Measurements from ENCODE around the gene KLF2.

KLF2 gene

DNA sequence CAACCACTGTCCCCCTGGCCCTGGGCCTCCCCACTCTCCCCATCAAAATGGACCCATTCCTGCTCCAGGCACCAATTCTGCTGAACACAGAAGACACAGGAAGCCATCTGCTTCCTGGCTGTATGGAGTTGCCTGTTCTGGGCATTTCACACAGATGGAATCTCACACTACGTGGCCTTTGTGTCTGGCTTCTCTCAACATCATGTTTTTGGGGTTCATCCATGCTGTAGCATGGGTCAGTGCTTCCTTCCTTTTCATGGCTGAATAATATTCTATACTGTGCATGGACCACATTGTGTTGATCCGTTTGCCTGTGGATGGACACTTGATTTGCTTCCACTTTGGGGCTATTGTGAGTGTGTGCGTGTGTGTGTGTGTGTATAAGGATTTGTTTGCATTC is 15.0 kb upstream of the KLF2 start:
- no peak for DNase-seq

DNA sequence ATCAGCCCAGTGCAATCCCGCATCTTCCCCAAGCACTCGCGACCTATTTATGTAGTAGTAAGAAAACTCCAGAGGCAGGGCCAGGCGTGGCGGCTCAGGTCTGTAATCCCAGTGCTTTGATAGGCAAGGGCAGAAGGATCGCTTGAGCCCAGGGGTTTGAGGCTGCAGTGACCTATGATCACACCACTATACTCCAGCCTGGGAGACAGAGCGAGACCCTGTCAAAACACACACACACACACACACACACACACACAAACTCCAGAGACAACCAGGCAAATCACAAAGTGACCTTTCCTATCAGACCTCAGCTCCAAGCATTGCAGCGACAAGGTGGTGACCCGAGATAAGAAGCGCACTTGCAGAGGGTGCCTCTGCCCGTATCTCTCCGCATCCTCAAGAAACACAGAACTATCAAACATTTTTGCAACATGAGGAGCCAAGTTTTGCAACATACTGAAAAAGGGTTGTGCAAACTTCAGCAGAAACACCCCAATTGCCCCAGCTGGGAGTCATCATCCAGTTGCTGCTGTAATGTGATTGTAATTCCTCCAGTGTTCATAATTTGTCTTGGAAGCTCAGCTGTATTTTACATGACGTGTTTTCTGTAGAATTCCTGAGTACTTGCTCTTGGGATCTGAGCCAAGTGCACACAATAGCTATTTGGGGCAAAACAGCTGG is 8.7 kb upstream of the KLF2 start:
- DNase-seq = peak; percentile 77 to 91

- no peak for DNase-seq
Measured at GRCh38 chr19:16316506-16316882, 8.1 kb upstream of the KLF2 start.

GRCh38 chr19:16319481-16319880 is 5.1 kb upstream of the KLF2 start:
- DNase-seq = no peak

DNA sequence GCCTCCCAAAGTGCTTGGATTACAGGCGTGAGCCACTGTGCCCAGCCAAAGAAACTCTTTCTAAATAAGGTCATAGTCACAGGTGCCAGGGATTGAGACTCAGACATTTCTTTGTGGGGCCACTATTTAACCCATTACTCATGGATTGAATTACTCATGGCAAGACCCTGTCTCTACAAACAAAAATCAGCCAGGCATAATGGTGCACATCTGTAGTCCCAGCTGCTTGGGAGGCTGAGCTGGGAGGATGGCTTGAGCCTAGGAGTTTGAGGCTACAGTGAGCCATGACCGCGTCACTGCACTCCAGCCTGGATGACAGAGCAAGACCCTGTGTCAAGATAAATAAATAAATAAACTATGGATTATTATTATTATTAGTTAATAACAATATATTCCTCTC is 3.6 kb upstream of the KLF2 start:
- no peak for DNase-seq

DNA sequence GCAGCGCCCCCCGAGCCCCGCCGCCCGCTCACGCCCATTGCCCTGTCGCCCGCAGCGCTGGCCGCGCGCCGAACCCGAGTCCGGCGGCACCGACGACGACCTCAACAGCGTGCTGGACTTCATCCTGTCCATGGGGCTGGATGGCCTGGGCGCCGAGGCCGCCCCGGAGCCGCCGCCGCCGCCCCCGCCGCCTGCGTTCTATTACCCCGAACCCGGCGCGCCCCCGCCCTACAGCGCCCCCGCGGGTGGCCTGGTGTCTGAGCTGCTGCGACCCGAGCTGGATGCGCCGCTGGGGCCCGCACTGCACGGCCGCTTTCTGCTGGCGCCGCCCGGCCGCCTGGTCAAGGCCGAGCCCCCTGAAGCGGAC is 518 bp downstream of the KLF2 start:
- no peak for DNase-seq

- DNase-seq = no peak
Measured at GRCh38 chr19:16325641-16326400, 1.2 kb downstream of the KLF2 start.

GRCh38 chr19:16326401-16327168 is 2.0 kb downstream of the KLF2 start:
- no peak for DNase-seq

DNA sequence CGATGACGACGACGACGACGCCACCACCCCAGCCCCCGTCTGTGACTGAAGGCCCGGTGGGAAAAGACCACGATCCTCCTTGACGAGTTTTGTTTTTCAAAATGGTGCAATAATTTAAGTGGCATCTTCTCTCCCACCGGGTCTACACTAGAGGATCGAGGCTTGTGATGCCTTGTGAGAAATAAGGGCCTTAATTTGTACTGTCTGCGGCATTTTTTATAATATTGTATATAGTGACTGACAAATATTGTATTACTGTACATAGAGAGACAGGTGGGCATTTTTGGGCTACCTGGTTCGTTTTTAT is 2.5 kb downstream of the KLF2 start:
- no peak for DNase-seq

GRCh38 chr19:16327501-16327900 is 2.9 kb downstream of the KLF2 start:
- no peak for DNase-seq

DNA sequence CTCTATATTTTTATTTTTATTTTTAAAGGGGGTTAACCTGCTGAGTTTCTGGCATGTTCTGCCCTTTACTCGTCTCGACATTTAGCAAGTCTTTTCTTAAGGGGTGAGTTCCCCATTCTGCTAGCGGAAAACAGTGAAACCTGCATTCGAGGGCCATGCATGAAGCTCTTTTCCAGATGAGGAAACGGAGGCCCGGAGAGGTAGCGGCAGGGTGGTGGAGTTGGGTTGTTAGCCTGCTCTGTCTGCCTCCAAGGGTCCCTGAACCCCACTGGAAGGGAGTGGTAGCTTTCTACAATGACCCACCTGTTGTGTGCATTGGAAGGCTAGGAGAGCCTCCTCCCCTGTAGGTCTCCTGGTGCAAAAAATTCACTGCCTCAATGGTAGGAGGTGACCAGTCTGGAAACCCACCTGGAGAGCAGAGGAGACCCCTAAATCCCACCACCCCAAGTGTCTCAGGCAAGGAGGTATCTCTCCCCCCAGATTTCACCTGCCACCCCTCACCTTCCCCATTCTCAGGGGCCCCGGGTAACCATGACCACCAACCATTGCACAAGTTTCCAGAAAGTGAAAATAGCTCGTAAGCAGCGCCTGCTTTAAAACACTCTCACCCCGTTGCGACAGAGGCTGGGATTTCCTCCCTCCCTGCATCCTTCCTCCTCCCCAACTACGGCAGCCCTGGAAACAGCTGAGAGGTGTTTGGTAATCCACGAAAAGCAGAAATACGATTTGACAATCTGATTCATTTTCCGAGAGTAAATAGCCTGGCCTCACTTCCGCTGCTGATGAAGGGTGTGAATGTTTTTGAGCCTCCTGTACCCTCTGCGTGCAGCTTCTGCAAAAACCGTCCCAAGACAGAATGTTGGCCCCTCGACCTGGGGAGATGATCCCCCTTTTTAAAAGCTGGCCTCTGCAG is 3.5 kb downstream of the KLF2 start:
- DNase-seq = peak; percentile 98 to 99

DNA sequence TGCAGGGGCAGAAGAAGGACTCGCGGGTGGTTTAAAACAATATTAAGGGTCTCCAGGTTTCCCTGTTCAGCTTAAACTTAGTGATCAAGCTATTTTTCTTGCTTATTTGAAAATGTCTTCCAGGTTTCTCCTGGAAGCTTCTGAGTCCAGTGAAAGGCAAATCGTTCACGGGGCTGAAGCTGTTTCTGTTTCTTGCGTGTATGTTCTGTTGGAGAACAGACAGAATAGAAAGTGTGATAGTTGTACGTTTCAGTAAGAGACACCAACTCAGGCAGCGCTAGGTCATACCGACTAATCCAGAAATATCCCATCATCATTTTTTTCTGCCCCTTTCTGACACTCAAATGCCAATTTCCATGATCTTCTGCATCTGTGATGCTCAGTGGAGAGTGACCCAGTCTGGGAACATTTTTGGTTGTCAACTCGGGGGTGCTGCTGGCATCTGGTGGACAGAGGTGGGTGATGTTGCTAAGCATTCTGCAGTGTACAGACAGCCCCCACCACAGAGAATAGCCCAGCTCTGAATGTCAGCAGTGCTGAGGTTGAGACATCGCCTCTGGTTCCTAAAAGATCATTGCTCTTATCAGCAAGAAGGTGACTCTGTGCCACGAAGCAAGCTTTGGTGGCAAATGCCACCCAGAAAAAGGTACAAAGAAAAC is 4.3 kb downstream of the KLF2 start:
- no peak for DNase-seq

DNA sequence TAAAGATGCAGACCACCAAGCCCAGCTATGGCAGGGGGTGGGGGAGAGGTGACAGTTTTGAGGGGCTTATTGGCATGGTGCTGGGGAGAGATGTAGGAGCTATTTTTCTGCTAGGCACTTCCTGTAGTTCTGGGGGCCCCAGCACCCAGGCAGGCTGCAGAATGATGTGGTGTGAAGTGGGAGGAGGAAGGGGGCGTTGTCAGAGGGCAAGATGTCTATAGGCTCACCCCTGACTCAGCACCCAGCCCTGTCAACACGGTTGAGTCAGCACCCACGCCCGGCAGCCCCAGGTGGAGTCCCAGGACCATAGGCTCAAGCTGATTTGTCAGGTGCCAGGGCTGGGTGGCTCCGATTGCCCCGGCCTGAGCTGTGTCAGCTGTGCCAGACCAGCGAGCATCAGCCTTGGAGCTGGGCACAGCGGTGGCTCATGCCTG is 5.8 kb downstream of the KLF2 start:
- peak in 1 of 2 experiments; percentile 8 for DNase-seq

GRCh38 chr19:16330806-16331690 is 6.4 kb downstream of the KLF2 start:
- DNase-seq = no peak

DNA sequence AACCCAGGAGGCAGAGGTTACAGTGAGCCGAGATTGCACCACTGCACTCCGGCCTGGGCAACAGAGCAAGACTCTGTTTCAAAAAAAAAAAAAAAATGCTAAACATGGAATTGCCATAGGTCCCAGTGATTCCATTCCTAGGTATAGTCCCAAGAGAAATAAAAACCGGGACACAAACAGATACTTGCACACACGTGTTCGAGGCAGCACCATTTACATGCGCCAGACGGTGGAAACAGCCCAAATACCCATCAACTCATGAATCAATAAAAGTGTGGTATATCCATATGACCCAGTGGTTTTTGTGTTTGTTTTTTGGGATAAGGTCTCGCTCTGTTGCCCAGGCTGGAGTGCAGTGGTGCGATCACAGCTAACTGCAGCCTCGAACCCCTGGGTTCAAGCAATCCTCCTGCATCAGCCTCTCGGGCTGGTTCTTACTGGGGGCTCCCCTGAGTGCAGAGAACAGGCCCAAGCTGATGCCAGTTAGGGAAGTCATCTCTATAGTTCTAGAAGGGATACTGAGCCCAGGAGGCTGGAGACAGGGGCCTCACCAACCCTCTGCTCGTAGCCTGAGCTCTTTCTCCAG is 8.5 kb downstream of the KLF2 start:
- DNase-seq = no peak

DNA sequence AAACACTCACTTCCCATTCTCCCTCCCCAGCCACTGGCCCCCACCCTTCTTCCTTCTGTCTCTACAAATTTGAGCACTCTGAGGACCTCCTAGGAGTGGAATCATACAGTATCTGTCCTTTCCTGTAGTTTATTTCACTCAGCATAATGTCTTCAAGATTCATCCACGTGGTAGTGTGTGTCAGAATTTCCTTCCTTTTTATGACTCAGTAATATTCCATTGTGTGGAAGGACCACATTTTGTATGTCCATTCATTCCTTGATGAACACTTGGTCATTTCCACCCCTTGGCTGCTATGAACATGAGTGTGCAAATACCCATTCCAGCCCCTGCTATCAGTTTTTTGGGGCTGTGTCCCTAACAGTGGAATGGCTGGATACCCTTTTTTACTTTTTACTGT is 9.8 kb downstream of the KLF2 start:
- no peak for DNase-seq

GRCh38 chr19:16335226-16335625 is 10.6 kb downstream of the KLF2 start:
- DNase-seq = no peak

- no peak for DNase-seq
Measured at GRCh38 chr19:16336571-16336970, 11.9 kb downstream of the KLF2 start.

DNA sequence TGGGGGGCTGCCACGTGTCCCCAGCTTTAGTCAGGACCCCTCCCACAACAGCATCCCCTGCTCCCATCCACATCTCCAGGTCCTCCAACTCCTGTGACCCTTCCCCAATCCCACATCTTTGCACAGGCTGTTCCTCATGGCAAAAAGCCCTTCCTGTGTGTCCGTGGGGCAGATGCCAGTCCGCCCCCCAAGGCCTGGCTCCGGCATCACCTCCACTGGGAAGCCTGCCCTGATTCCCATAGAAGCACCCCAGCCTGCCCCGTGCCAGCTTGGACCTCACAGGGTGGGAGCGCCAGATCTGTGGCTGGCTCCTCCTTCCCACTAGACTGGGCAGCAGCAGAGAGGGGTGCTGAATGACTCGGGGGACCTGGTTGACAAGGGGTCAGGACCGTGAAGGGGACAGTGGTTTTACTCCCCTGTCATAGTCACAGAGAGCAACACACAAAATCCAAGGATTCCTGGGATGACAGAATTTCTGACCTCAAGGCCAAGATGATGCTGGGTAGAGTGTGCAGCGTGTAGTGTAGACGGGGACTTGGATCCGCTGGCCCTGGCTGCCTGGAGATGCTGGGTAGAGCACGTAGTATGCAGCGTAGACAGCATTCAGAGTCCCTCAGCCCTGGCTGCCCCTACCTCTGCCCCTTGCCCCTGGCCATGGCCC is 13.3 kb downstream of the KLF2 start:
- DNase-seq = no peak

Data from AML-193 (cell line).